Activated T-cell treated with anti-CD3 and anti-CD28 coated beads for 48 hours (primary cell): ENCODE measurements around the gene KRTAP12-4.
"Not testable (repeated sequence)": the region's sequence is repeated elsewhere in the genome, so short reads cannot be mapped to it uniquely, and the experiment has no call there.

Source experiments
- DNase-seq: peaks from one replicate; pipeline ENCODE4 v3.0.0-alpha.2; 2020; ENCODE audit warnings: low read depth

KRTAP12-4 gene

GRCh38 chr21:44686843-44687561 is 32.5 kb upstream of the KRTAP12-4 start:
- no peak for DNase-seq

GRCh38 chr21:44686000-44686781 is 31.7 kb upstream of the KRTAP12-4 start:
- no peak for DNase-seq

GRCh38 chr21:44685050-44685449 is 30.6 kb upstream of the KRTAP12-4 start:
- DNase-seq: not testable (repeated sequence)

- no peak for DNase-seq
Measured at GRCh38 chr21:44684483-44684882, 30.0 kb upstream of the KRTAP12-4 start.

GRCh38 chr21:44684077-44684476 is 29.6 kb upstream of the KRTAP12-4 start:
- no peak for DNase-seq

GRCh38 chr21:44682580-44683151 is 28.2 kb upstream of the KRTAP12-4 start:
- no peak for DNase-seq

GRCh38 chr21:44681861-44682579 is 27.6 kb upstream of the KRTAP12-4 start, which contains the start of gene KRTAP12-1:
TSS of gene KRTAP12-1 (minus strand) at chr21:44682163. CDS start at chr21:44682123, 40 bp downstream.
- no peak for DNase-seq

- DNase-seq: no peak
Measured at GRCh38 chr21:44681152-44681551, 26.7 kb upstream of the KRTAP12-4 start.

- DNase-seq: no peak
Measured at GRCh38 chr21:44677881-44678280, 23.4 kb upstream of the KRTAP12-4 start.

GRCh38 chr21:44671911-44672310 is 17.5 kb upstream of the KRTAP12-4 start:
- no peak for DNase-seq

GRCh38 chr21:44670642-44671432 is 16.4 kb upstream of the KRTAP12-4 start:
- DNase-seq: no peak

- DNase-seq: no peak
Measured at GRCh38 chr21:44667612-44668011, 13.2 kb upstream of the KRTAP12-4 start.

GRCh38 chr21:44666401-44667320 is 12.2 kb upstream of the KRTAP12-4 start, which contains the start of gene KRTAP12-2:
TSS of gene KRTAP12-2 (minus strand) at chr21:44666927. CDS start at chr21:44666886, 41 bp downstream.
- no peak for DNase-seq

GRCh38 chr21:44664691-44665090 is 10.2 kb upstream of the KRTAP12-4 start:
- no peak for DNase-seq

- not testable (repeated sequence) for DNase-seq
Measured at GRCh38 chr21:44661567-44661966, 7.1 kb upstream of the KRTAP12-4 start.

GRCh38 chr21:44658913-44659595 is 4.6 kb upstream of the KRTAP12-4 start:
- DNase-seq: no peak

- DNase-seq: no peak
Measured at GRCh38 chr21:44658541-44658910, 4.1 kb upstream of the KRTAP12-4 start.

- DNase-seq: no peak
Measured at GRCh38 chr21:44657635-44658540, 3.4 kb upstream of the KRTAP12-4 start, which contains the start of gene KRTAP12-3. TSS of gene KRTAP12-3 (plus strand) at chr21:44657932. CDS start at chr21:44657980, 48 bp downstream.
